ENCODE data around the gene MBD5.
"Not testable (repeated sequence)": the region's sequence is repeated elsewhere in the genome, so short reads cannot be mapped to it uniquely, and the experiment has no call there.

Gene MBD5

DNA sequence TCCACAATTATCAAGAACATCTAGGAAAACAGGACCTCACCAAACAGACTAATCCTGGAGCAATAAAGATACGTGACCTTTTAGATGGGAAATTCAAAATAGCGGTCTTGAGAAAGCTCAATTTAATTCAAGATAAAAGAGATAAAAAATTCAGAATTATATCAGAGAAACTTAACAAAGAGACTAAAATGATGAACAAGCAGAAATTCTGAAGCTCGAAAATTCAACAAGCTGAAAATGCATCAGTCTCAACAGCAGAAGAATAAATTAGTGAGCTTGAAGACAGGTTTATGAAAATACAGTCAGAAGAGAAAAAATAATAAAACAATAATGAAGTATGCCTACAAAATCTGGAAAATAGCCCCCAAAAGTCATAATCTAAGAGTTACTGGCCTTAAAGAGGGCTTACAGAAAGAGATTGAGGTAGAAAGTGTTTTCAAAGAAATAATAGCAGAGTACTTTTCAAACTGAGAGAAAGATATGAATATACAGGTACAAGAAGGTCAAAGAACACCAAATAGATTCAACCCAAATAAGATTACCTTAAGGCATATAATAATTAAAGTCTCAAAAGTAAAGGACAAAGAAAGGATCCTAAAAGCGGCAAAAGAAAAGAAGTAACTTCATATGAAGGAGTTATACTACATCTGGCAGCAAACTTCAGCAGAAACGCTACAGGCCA lies 13.5 kb upstream of the MBD5 start:
- DNase-seq (ENCODE audit: low read depth in 1 of 2, low spot score in 1 of 2) = no peak
- in situ Hi-C loops (cut with HindIII; ENCODE audit: low pct_unique_long_range_greater_than_20kb, low sequenced_read_pairs) = no loop called here
- no peak for TF ChIP-seq JUND (IDR thresholded peaks at IDR 0.05; ENCODE audit: low read depth)

DNA sequence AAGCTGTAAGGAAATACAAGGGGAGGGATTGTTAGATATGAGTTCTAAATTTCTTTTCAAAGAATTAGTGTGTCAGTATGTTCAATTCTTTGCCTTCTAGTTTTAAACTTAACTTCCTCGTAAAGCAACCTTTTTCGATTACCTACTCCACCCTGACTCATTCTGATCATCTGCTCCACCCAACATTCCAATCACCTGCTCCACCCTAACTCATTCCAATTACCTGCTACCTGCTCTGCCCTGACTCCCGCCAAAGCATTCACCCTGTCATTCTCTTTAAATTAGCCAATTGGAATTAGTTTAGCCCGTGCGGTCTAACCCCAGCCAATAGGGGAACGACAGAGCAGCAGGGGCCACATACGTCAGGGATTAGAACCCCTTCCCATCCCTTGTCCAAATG lies 12.5 kb upstream of the MBD5 start:
- in situ Hi-C loops (cut with HindIII; ENCODE audit: low pct_unique_long_range_greater_than_20kb, low sequenced_read_pairs); DNase-seq (ENCODE audit: low read depth in 1 of 2, low spot score in 1 of 2): not testable (repeated sequence)

DNA sequence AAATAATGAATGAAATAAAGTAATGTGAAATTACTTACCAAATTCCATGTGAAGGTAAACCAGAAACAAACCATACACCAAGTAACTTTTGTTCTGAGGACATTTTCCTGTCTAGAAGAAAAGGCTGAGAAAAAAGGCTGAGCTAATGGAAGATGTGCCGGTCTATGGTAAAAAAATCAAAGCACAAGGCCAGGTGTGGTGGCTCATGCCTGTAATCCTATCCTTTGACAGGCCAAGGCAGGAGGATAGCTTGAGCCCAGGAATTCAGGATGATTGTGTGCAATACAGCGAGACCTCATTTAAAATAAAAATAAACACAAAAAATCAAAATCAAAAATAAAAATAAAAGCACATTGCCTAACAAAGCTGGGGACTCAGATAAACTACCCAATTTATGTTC lies 7.0 kb upstream of the MBD5 start:
- in situ Hi-C loops (cut with HindIII; ENCODE audit: low pct_unique_long_range_greater_than_20kb, low sequenced_read_pairs) = no loop called here
- no peak for TF ChIP-seq JUND (IDR thresholded peaks at IDR 0.05; ENCODE audit: low read depth)

DNA sequence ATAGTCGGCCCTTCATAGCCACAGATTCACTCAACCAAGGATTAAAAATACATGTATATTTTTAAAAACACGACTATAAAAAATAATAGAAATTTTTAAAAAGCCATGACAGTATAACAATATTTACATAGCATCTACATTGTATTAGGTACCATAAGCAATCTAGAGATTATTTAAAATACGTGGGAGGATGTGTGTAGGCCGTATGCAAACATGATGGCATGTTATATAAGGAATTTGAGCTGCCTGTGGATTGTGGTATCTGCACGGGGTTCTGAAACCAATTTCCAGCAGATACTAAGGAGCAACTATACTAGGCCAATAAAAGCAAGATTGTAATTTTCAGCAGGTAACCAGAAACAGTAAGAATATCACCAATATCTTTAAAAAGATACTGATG lies 6.3 kb upstream of the MBD5 start:
- TF ChIP-seq JUND (IDR thresholded peaks at IDR 0.05; ENCODE audit: low read depth) = no peak
- no peak for DNase-seq (ENCODE audit: low read depth in 1 of 2, low spot score in 1 of 2)
- in situ Hi-C loops (cut with HindIII; ENCODE audit: low pct_unique_long_range_greater_than_20kb, low sequenced_read_pairs) = no loop called here

More for the DNA sequence above, 7.0 kb upstream of the MBD5 start:
- DNase-seq (ENCODE audit: low read depth in 1 of 2, low spot score in 1 of 2) = no peak

DNA sequence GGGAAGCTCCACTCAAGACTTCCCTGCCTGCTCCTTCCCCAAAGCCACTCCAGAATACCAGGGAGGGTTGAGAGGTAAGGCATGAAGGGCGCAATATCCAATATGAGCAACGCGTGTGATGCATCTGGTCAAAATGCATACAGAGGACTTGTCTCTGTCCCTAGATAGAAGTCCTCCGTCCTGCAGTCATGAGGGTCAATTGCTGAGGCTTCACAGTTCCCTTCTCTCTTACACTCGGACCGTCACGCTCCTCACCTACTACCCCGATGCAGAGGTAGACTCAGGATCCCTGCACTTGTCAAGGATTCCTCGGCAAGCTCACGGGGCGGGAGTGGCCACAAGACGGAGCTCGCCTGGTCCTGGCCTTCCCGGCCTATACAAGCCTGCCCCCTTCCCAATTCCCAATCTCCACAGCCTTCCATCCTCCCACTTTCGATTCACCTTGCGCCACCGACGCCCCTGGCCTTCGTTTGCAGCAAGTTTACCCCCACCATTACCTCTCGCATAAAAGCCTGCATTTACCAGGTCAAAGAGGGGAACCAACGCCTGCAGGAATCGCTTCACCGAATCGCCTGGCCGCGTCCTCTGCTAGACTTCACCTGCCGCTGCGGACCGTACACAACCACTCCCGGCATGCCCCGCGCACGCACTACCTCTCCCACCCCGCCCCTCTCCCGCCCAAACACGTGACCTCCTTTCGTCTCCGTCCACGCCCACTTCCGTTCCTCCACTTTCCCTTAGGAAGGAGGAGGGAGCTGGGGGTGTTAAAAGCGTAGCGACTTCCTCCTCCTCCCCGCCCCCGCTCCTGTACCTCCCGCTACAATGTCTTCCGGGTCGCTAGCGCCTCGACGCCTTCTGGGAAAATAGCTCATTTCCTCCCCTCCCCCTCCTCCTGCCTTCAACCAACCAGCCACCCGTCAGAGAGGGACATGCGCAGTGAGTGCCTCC lies 506 bp upstream of the MBD5 start, which contains the start of gene ORC4:
Gene ORC4, minus strand, starts transcription at position 627 of the 948 bp plus-strand sequence. CDS start 44,779 bp downstream, outside the sequence.
- DNase-seq (ENCODE audit: low read depth in 1 of 2, low spot score in 1 of 2) = peak; percentile 73 to 99
- TF ChIP-seq JUND (IDR thresholded peaks at IDR 0.05; ENCODE audit: low read depth) = no peak
- in situ Hi-C loops (cut with HindIII; ENCODE audit: low pct_unique_long_range_greater_than_20kb, low sequenced_read_pairs) = no loop called here

DNA sequence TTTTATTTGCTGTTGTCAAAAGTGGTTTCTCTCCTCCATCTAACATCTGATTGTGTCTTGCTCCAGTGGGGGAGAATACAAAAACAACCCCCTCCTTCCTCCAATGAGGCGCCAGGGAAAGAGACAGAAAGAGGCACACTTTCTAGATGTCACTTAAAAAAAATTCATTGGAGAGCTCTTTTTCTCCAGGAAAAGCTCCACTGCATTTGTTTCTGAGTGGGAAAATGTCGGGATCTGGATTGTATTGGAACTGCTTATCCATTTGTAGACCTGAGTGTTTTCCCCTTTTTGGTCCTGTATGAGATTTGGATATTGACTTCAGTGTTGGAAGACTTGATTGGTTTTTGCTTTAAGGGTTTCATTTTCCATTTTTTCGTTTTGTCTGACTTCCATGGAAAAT lies 995 bp downstream of the MBD5 start:
- in situ Hi-C loops (cut with HindIII; ENCODE audit: low pct_unique_long_range_greater_than_20kb, low sequenced_read_pairs) = no loop called here

DNA sequence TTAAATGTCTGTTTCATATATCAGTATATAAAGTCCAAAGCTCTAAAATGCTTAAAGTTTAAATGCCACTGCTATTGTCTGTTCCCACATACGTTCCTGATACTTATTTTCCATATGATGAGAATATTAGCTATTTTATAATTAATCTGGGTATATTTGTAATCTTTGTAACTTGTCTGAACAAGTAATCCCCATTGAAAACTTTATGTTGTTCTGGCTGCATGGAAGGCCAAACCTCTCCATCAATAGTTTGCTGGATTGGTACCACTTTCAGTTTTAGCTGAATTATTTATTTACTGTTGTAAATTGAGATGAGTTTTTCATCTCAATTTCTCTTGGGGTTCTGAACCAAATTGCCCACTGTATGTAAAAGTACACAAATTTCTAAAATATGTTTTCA lies 1.5 kb downstream of the MBD5 start:
- no peak for TF ChIP-seq JUND (IDR thresholded peaks at IDR 0.05; ENCODE audit: low read depth)
- in situ Hi-C loops (cut with HindIII; ENCODE audit: low pct_unique_long_range_greater_than_20kb, low sequenced_read_pairs) = no loop called here
- DNase-seq (ENCODE audit: low read depth in 1 of 2, low spot score in 1 of 2) = no peak

More for the DNA sequence above, 995 bp downstream of the MBD5 start:
- peak in 1 of 2 experiments; percentile 1 for DNase-seq (ENCODE audit: low read depth in 1 of 2, low spot score in 1 of 2)
- TF ChIP-seq JUND (IDR thresholded peaks at IDR 0.05; ENCODE audit: low read depth) = no peak

DNA sequence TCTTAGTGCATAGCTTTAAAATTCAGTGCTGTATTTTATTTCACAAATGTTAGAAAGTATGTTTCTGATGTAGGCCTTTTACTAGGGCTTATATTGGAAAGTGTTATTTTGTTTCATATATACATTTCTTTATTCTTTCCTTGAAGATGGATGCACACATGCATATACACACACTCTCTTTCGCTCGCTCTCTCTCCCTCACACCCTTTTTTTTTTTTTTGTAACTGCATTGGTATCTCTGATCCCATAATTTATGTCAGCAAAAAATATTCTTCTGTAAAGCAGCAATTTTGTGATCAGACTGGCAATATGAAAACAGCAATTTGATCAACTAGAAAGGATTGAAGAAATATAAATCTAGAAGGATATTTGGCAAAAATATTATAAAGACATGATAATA lies 2.0 kb downstream of the MBD5 start:
- no peak for DNase-seq (ENCODE audit: low read depth in 1 of 2, low spot score in 1 of 2)
- in situ Hi-C loops (cut with HindIII; ENCODE audit: low pct_unique_long_range_greater_than_20kb, low sequenced_read_pairs) = no loop called here
- TF ChIP-seq JUND (IDR thresholded peaks at IDR 0.05; ENCODE audit: low read depth) = no peak

DNA sequence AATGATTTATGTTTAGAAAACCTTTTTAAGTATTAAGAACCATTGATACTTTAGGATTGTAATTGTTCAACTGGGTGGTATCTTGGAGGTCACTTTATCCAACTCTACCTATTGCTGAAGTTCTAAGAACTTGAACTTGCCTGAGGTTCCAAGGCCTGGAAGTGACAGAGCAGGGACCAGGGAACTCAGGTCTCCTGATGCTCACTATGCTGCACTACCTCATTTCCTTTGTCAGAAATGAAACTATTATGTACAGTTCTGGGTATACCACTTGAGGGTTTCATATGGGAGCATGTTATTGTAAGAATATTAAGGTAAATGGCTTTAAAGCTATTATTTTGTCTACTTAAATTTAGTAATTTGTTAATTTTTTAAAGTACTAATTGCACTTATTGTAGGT lies 3.0 kb downstream of the MBD5 start:
- no peak for DNase-seq (ENCODE audit: low read depth in 1 of 2, low spot score in 1 of 2)
- no peak for TF ChIP-seq JUND (IDR thresholded peaks at IDR 0.05; ENCODE audit: low read depth)
- in situ Hi-C loops (cut with HindIII; ENCODE audit: low pct_unique_long_range_greater_than_20kb, low sequenced_read_pairs) = no loop called here

DNA sequence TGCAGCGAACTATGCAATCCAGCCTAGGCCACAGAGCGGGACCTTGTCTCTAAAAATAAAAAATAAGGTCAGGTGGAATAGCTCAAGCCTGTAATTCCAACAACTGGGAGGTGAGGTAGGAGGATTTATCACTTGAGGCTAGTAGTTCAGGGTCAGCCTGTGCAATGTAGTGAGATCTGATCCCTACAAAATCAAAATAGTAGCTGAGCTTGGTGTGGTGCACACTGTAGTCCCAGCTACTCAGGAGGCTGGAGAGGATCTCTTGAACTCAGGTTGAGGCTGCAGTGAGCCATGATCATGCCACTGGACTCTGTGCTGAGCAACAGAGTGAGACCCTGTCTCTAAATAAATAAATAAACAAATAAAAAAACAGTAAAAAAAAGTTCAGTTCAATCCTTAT lies 5.7 kb downstream of the MBD5 start:
- TF ChIP-seq JUND (IDR thresholded peaks at IDR 0.05; ENCODE audit: low read depth) = no peak
- no peak for DNase-seq (ENCODE audit: low read depth in 1 of 2, low spot score in 1 of 2)
- in situ Hi-C loops (cut with HindIII; ENCODE audit: low pct_unique_long_range_greater_than_20kb, low sequenced_read_pairs) = no loop called here

DNA sequence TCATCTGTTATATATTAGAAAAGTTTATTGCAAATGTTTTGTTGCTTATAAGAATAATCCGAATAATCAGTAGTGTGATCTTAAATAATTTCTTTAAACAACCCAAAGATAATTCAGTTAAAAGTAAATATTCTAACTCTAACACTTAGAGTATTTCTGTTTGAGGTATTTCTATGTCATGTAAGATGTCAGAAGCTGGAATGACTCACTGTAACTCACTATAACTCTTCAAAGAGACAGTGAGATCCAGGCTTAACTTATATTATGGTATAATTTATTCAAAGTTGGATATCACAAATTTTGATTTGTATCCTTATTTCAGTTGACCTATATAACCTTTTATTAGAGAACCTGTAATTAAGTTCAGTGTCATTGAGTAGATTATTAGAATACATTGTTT lies 6.9 kb downstream of the MBD5 start:
- no peak for DNase-seq (ENCODE audit: low read depth in 1 of 2, low spot score in 1 of 2)
- no peak for TF ChIP-seq JUND (IDR thresholded peaks at IDR 0.05; ENCODE audit: low read depth)
- in situ Hi-C loops (cut with HindIII; ENCODE audit: low pct_unique_long_range_greater_than_20kb, low sequenced_read_pairs) = no loop called here

DNA sequence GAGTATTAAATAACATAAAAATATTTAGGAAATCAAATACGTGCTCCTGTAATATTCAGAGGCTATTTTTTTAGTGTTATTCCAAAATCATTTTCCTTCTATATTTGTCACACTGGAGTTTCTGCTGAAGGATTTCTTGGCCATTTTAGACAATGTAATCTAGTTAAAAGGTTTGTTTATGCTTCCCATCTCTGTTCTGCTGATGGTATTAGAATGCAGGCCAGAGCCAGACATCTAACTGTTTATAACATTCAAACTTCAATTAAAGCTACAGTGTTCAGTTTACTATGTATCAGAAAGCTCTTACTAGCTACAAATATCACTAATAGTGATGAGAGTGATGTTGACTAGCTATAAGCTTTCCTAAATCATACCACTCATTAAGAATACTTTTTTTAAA lies 7.9 kb downstream of the MBD5 start:
- in situ Hi-C loops (cut with HindIII; ENCODE audit: low pct_unique_long_range_greater_than_20kb, low sequenced_read_pairs) = no loop called here
- no peak for TF ChIP-seq JUND (IDR thresholded peaks at IDR 0.05; ENCODE audit: low read depth)
- no peak for DNase-seq (ENCODE audit: low read depth in 1 of 2, low spot score in 1 of 2)

DNA sequence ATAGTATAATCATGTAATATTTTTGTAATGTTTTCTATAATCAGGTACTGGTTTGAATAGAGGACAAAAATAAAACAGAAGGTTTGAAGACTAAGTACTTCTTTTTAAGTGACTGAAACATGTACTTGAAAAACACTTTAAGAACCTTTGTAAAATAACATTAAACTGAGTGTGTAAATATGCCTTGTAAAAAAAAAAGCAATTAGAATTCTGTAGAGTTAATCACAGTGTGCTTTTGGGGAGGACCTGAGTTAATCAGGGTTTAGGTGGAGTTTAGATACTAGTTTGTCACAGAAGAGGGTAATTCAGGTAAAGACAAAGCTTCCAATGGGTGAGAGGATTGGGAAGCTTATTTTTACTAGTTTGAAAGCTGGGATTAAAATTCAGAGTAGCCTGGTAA lies 10.3 kb downstream of the MBD5 start:
- no peak for TF ChIP-seq JUND (IDR thresholded peaks at IDR 0.05; ENCODE audit: low read depth)
- in situ Hi-C loops (cut with HindIII; ENCODE audit: low pct_unique_long_range_greater_than_20kb, low sequenced_read_pairs) = no loop called here
- no peak for DNase-seq (ENCODE audit: low read depth in 1 of 2, low spot score in 1 of 2)

Data from T47D (cell line).